ENCODE data around the gene USP35.
"Not testable (repeated sequence)": the region's sequence is repeated elsewhere in the genome, so short reads cannot be mapped to it uniquely, and the experiment has no call there.

USP35 gene

DNA sequence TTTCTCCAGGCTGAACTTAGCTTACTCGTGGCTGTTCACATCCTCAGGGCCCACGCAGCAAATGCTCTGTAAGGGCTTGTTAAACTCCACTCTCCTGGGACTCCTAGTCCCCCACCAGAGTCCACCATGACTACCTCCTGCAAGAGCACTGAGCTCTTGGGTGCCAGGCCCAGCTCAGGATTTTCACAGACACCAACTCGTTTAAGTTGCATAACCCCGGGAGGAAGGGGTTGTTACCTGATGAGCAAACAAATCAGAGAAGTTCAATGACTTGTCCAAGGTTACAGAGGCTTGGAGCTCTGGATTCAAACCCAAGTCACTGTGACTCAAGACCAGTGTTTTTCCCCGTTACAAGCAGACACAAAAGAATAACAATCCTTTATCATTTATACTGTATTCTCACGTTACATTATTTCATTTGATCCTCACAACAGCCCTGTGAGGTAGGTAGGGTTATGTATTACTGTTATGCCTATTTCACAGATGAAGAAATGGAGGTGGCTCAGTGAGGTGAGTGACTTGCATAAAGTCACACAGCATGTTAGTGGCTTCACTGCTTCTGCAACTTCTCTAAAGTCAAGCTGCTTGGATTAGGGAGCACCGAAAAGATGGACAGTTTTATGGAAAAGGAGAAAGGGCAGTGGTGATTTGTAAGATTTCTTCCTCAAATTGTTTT, 17.7 kb upstream of the USP35 start:
- DNase-seq: no peak

DNA sequence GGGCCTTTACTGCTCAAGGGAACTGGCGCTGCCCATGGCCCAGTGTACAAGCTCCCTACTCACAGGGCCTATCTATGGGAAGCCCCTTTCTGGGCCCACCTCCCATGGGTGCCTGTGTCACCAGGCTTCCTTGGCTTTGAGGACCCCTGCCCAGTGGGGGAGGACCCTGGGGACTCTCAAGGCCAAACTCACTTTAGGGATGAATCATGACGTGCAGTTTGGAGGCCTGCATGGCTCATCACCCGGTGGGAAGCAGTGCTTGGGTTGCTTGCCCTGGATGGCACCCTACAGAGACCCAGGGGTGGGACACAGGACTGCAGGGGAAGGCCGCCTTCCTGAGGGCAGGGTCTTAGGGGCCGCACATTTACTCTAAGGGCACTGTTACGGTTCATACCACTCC, 16.8 kb upstream of the USP35 start:
- no peak for DNase-seq

DNA sequence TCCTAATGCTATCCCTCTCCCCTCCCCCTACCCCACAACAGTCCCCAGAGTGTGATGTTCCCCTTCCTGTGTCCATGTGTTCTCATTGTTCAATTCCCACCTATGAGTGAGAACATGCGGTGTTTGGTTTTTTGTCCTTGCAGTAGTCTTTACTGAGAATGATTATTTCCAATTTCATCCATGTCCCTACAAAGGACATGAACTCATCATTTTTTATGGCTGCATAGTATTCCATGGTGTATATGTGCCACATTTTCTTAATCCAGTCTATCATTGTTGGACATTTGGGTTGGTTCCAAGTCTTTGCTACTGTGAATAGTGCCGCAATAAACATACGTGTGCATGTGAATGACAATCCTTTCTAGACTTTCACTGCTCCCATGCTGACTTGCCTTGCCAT, 12.9 kb upstream of the USP35 start:
- DNase-seq: not testable (repeated sequence)

DNA sequence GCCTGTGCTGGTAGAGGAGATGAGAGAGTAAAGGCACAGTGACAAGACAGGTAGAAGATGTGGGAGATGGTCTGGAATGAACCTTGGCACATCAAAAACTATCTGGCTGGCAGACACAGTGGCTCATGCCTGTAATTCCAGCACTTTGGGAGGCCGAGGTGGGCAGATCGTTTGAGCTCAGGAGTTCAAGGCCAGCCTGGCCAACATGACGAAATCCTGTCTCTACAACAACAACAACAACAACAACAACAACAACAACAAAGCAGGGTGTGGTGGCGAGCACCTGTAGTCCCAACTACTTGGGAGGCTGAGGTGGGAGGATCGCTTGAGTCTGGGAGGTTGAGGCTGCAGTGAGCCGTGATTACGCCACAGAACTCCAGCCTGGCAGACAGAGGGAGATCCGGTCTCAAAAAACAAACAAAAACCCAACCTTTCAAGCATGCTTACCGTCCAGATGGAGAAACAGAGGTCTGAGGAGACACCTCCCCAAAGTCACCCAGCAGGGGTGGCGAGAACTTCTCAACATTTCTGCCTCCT, 12.0 kb upstream of the USP35 start:
- no peak for DNase-seq

DNA sequence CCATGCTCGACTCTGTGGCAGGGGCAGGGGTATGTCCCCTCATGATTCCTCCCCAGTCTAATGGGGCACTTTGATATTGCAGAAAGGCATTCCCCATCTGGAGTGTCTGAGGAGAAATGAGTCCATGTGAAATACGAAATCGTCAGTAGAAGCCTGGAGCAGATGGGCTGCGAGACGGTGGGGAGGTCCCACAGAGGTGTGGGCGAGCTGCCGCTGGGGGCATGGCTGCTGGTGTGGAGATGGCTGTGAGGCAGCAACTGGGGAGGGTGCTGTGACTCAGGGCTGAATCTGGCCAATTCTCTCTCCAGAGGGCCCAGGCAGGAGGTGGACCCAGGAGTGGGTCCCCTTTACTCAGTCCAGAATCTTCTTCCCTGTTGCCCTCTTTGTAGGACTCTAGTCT, 11.5 kb upstream of the USP35 start:
- DNase-seq: no peak

DNA sequence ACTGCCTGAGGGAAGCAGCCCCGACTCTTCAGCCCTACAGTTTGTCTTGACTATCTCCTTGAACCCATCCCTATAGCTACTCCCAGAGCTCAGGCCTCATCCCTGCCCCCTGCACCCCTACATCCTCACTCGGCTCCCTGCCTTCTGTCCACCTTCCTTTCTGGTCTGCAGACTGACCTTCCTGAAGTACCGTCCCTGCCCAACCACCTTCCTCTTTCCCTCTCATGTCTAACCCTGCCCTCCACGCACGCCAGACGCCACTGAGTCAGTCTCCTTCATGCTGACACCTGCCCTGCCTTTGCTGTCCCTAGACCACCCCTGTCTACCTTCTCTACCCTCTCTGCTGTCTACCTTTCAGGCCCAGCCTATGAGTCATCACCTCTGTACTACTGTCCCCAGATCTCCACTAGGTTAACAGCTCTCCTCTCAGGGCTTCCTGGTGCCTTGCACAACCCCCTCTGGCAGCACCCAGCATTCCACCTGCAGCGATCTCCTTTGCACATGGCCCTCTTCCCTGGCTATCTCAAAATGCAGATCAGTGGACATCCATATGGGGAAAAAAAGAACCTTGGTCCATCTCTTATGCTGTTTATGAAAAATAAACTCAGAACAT, 9.2 kb upstream of the USP35 start:
- DNase-seq: no peak

DNA sequence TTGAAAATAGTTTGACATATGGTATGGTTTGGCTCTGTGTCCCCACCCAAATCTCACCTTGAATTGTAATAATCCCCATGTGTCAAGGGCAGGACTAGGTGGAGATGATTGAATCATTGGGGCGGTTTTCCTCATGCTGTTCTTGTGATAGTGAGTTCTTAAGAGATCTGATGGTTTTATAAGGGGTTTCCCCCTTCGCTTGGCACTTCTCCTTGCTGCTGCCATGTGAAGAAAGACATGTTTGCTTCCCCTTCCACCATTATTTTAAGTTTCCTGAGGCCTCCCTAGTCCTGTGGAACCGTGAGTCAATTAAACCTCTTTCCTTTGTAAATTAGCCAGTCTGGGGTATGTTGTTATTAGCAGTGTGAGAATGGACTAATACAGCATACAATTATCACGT, 8.0 kb upstream of the USP35 start:
- no peak for DNase-seq

DNA sequence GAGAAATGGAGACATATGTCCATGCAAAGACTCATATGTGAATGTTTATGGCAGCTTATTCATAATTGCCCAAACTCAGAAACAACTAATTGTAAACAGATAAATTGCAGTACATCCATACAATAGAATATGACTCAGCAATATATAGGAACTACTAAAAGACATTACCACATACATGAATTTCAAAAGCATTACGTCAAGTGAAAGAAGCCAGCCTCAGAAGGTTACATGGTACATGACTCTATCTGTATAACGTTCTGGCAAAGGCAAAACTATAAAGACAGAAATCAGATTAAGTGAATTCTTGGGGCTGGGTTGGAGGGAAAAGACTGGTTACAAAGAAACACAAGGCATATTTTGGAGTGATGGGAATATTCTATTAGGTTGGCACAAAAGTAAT, 7.5 kb upstream of the USP35 start:
- no peak for DNase-seq

DNA sequence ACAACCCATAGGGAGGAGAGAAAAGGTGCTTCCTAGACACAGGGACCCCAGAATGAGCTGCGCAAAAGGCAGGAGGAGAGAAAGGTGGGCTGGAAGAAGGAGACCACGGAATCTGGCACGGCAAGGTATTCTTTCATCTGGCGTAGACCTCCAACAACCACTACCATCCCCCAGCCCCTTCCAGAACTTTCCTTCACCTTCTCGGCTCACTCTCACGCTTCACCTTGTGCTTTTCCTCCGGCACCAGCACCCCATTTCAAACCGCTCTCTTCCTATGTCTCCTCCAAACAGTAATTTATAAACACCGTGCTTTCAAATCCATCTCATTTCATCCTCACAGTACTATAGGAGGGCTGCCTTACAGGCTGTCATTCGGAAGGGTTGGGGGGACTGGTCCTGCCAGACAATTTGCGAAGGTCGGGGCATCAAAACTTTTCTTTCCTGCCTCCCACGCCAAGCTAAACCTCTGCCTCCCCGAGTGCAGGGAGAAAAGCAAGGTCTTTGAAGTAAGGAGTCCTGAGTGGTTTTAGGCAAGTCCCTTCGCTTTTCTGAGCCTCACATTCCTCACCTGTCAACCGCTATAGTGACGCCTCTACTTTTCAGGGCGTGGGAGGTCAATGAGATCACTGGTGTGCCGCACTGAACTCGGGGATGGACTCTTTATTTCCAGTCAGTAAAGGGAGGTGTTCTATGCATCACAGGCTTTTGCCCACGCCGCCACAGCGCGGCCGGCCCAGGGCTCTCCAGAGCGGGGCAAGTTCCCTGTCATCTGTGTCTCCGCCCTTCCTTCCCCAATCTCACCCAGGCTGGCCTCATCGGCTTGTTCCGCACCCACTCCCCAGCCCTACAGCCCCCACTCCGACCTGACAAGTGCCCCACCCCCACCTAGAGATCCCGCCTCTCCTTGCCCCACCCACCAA, 1.1 kb upstream of the USP35 start:
- peak in 2 of 4 experiments; percentile 45 to 64 for DNase-seq

DNA sequence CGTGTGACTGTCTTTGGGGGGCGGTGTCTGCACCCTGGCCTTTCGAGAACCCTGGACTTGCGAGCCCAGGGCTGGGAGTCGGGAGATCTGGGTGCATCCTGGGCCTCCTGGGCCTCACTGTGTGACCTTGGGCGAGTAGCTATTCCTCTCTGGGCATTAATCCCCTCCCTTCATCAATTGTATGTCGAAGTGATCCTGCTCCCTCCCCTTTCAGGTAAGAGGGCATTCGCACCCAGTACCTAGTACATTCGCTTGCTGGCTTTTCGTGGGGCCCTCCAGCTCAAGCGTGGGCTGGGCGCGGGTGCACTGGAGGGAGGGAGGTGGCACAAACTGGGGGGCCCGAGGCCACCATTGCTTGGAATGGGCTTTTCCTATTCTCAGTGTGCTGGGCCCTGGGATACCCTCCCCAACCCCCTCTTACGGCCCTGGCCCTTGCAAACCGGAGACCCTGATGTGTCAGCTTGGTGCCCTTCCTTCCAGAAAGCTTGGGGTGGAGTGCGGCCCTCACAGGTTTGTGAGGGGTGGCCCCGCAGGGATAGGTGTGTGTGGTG, 530 bp downstream of the USP35 start:
- no peak for DNase-seq

DNA sequence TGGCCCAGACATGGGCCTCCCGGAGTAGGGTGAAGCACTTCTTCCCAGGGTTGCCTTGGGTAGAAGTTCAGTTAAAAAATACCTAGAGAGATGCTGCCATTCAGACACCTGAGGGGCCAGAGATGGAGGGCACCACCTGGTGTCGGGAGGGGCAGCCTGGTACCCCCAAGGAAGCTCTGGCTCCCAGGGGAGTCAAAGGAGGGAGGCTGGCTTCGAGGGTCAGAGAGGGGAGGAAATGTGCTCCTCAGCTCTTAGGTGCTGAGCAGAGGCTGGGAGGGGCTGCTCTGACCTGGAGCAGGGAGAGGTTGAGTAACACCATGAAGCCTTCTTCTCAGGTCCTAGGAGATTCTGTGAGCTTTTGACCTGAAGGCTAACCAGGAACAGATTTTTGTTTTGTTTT, 1.1 kb downstream of the USP35 start:
- DNase-seq: no peak

DNA sequence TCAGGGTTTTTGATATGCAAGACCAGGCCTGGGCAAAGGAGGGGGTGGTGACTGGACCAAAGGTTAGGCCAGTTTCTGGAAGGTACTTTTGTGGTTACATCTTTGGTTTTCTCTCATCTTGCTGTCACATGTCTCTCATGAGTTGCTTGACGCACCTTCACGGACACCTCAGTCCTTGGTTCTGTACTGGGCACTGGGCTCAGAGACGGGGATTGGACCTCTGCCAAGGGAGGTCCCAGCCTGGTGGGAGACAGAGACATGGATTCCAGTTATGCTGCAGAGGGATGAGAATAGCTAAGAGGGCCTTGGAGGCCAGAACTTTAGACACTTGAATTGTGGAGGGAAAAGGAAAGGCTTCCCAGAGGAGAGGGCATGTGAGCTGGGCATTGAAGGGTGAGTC, 1.7 kb downstream of the USP35 start:
- no peak for DNase-seq

DNA sequence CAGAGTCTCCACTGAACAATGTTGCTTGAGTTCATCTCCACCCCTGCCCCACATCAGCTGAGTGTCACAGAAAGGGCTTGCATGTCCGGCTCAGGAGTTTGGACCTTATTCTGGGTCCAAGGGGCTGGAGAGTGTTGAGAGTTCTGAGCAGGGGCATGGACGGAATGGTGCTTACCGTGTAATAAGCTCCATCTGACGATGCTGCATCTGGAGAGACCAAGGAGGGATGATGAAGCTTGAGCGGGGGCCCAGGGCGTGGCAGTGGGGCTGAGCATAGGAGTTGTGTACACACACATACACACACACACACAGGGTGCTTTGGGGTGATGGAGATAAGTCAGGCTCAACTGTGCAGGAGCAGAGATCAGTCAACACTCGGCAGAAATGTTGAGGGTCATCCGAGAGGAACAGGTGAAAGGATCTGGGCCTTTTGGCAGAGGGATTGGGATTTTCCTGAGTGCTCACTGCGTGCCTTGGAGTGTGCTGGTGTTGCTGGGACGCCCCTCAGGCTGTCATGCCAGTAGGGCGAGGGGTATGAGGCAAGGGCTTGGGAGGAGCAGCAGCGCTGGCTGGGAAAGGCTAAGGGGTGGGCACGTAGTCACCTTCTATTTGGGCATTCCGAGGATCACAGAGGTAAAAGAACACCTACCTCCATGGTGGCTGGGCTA, 2.3 kb downstream of the USP35 start:
- no peak for DNase-seq

DNA sequence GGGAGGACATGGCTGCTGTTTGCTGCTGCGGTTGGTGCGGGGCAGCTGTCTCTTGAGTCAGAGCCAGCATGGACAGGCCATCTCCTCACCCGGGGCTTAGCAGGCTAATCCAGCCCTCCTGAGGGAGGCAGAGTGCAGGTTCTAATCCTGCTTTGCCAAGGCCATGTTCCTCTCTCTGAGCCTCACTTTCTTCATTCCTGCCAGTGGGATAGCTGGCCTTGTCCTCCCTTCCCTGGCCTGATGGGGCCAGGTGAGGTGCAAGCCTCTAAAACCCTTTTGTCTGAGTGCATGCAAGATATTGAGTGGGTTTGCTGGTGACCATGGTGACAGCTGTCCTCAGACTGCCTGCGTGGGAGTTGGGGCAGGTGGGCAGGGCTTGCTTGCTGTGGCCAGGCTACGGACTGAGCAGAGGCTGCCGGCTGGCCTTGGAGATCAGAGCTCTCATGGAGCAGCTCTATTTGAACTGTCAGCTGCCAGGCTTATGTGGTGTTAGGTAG, 3.6 kb downstream of the USP35 start:
- DNase-seq: no peak

DNA sequence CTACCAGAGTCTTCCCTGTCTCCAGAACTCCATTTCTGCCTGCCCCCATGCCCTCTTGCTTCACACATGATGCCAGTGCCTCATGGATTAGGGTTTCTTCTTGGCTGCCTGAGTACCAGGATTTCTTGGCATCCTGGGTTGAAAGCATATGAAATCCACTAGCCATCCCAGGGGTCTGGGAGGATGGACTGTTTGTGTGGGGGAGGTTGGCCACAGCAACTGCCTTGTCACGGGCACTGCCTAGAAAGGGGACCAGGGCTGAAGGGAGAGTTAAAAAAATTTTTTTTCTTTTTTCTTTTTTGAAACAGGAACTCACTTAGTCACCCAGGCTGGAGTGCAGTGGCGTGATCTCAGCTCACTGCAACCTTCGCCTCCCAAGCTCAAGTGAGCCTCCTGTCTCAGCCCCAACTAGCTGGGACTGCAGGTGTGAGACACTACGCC, 4.2 kb downstream of the USP35 start:
- no peak for DNase-seq

DNA sequence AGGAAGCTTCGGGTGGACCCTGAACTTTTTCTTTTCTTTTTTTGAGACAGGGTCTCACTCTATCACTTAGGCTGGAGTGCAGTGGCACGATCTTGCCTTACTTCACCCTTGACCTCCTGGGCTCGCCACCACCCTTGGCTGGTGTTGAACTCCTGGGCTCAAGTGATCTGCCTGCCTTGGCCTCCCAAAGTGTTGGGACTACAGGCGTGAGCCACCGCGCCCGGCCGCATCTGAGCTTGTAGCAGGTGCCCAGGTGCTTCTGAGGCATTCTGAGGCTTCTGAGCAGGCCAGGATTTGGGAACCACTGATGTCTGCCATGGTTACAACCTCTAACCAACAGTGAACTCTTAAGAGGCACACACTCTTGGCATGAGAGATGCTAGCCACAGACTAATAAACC, 5.1 kb downstream of the USP35 start:
- no peak for DNase-seq

DNA sequence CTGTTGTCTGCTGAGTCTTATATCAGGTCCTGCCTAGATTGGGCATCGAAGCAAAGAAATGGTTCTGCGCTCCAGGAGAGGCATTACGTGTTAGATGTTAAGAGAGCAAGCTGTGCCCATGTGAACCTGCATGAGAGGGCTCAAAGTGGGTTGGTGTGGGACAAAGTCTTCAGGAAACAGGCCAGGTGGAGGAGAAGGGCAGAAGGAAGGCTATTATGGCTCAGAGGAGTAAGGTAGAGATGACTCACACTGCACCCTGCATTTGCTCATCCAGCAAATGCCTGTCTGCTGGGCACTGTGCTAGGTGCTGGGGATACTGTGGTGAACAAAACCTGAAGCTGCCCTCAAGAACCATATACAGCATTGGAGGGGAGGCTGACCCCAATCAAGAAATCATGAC, 5.8 kb downstream of the USP35 start:
- DNase-seq: no peak

DNA sequence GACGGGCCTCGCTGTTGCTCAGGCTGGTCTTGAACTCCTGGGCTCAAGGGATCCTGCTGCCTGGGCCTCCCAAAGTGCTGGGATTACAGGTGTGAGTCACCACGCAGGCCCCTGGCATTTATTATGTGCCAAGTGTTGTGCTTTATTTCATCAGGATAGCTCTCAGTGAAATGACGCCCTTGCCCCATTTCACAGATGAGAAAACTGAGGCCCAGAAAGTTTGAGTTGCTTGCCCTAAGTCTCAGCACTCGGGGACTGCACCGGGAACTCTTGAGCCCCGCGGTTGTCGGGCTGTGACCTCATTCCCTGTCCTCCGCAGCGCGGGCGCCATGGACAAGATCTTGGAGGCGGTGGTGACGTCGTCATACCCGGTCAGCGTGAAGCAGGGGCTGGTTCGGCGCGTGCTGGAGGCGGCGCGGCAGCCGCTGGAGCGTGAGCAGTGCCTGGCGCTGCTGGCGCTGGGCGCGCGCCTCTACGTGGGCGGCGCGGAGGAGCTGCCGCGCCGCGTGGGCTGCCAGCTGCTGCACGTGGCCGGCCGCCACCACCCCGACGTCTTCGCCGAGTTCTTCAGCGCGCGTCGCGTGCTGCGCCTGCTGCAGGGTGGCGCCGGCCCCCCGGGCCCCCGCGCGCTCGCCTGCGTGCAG, 7.3 kb downstream of the USP35 start:
- no peak for DNase-seq

DNA sequence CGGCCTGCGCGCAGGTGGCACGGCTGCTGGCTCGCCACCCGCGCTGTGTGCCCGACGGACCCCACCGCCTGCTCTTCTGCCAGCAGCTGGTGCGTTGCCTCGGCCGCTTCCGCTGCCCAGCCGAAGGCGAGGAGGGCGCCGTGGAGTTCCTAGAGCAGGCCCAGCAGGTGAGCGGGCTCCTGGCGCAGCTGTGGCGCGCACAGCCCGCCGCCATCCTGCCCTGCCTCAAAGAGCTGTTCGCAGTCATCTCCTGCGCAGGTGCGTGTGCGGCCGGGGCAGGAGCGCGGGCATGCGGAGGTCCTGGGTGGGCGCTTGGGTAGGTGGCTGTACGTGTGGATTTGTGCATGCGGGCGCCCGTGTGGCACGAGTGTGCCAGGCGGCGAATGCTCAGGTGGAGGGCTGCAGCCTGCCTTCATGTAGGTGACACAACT, 8.0 kb downstream of the USP35 start:
- DNase-seq: no peak

DNA sequence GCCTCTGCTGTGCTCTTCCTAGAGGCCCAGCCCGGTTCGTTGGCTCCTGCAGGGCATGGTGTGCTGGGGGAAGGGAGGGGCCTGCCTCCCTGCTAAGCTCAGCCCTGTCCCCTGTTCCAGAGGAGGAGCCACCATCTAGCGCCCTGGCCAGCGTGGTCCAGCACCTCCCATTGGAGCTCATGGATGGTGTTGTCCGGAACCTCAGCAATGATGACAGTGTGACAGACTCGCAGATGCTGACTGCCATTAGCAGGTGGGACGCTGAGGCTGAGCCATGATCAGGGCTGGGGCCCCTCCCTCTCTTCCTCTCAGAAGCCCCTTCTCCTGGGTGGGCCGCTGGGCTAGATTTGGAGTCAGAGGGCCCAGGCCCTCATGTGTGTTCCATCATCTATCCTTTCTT, 9.1 kb downstream of the USP35 start:
- no peak for DNase-seq

DNA sequence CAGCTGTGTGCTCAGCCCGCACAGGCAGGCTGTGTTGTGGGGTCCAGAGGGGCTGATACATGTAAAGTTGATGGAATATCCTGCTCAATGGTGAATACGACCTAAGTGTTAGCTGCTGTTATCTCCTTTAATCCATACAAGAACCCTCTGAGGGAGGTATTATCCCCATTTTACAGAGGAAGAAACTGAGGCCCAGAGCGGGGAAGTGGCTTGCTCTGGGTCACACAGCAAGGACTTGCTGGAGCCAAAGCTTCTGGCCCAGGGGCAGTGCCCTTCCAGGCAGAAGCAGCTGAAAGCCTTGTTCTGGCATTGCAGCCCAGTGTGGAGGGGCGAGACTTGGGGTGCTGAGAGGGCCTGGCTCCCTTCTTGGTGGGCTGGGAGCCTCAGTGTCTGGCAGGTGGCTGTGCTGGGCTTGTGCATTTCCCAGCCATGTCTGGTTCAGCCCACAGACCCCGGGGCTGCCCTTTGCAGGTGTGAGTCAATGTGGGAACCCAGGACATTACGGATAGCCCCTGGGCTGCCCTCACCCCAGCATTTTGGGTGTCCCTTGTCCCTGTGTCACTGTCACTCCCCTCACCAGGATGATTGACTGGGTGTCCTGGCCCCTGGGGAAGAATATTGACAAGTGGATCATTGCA, 10.4 kb downstream of the USP35 start:
- no peak for DNase-seq

DNA sequence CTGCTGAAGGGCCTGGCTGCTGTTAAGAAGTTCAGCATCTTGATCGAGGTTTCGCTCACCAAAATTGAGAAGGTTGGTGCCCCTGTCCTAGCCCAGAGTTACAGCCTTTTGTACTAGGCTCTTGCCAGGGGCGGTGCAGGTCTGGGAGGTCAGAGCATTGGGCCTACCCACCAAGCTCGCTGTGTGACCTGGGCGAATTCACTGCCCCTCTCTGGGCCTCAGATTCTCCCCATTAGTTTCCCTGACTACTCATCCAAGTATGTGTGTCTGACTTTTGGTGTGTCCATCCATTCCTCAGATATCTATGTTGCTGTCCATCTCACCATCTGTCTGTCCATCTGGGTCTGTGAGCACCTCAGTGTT, 10.9 kb downstream of the USP35 start:
- no peak for DNase-seq
